DOHH2 (cell line): ENCODE results near the gene RNF150.

Experiments used
- H3F3A ChIP-seq: fragments of 200-600 bp; sonication (generic), shearing (Covaris generic); 2 replicates; pipeline ENCODE4 v1.6.0; 2016; ENCODE audit warnings: antibody characterized with exemption, mild to moderate bottlenecking; ENCODE audit not compliant: control insufficient read depth, insufficient read depth
- H3K27ac ChIP-seq: fragments of 200-600 bp; sonication (generic); 2 replicates; pipeline ENCODE4 v1.5.1; 2014; ENCODE audit warnings: low read depth, mild to moderate bottlenecking, low read length, moderate library complexity
- H3K27me3 ChIP-seq: fragments of 200-600 bp; sonication (generic); 2 replicates; pipeline ENCODE4 v1.6.1; 2014; ENCODE audit warnings: mild to moderate bottlenecking, low read length, mixed read lengths; ENCODE audit not compliant: control insufficient read depth
- H3K36me3 ChIP-seq: fragments of 200-600 bp; sonication (generic); 2 replicates; pipeline ENCODE4 v1.6.1; 2014; ENCODE audit warnings: mild to moderate bottlenecking, low read length, moderate library complexity, mixed read lengths; ENCODE audit not compliant: control insufficient read depth
- H3K4me1 ChIP-seq: fragments of 200-600 bp; sonication (generic); 2 replicates; pipeline ENCODE4 v1.6.1; 2014; ENCODE audit warnings: mild to moderate bottlenecking, low read length, mixed read lengths; ENCODE audit not compliant: control insufficient read depth
- H3K4me2 ChIP-seq: fragments of 200-600 bp; sonication (generic); 2 replicates; pipeline ENCODE4 v1.6.0; 2014; ENCODE audit warnings: mild to moderate bottlenecking, low read length, moderate library complexity
- H3K4me3 ChIP-seq: fragments of 200-600 bp; sonication (generic); 2 replicates; pipeline ENCODE4 v1.5.1; 2014; ENCODE audit warnings: mild to moderate bottlenecking, low read length, mixed read lengths
- H3K79me2 ChIP-seq: fragments of 200-600 bp; sonication (generic); 2 replicates; pipeline ENCODE4 v1.6.1; 2014; ENCODE audit warnings: mild to moderate bottlenecking, low read length, mixed read lengths; ENCODE audit not compliant: control insufficient read depth
- H3K9me2 ChIP-seq: fragments of 200-600 bp; sonication (generic); replicated peaks from 2 replicates; pipeline ENCODE4 v1.6.1; 2014; ENCODE audit warnings: mild to moderate bottlenecking, low read length, mixed read lengths; ENCODE audit not compliant: control insufficient read depth
- H3K9me3 ChIP-seq: fragments of 200-600 bp; sonication (generic); 2 replicates; pipeline ENCODE4 v1.6.1; 2014; ENCODE audit warnings: antibody characterized with exemption, low read length, mixed read lengths; ENCODE audit not compliant: control insufficient read depth, insufficient read depth
- H4K20me1 ChIP-seq: fragments of 200-600 bp; sonication (generic); 2 replicates; pipeline ENCODE4 v1.6.0; 2014; ENCODE audit warnings: low read depth, mild to moderate bottlenecking, antibody characterized with exemption, low read length, moderate library complexity; ENCODE audit not compliant: control insufficient read depth, insufficient read depth
- CTCF ChIP-seq: fragments of 200-600 bp; sonication (generic); IDR thresholded peaks from one replicate; pipeline ENCODE4 v1.5.1; 2014; ENCODE audit warnings: antibody characterized with exemption, mild to moderate bottlenecking, low read depth, low read length; ENCODE audit not compliant: poor library complexity, severe bottlenecking
- EZH2phosphoT487 ChIP-seq: fragments of 200-600 bp; sonication (generic); IDR thresholded peaks from 2 replicates; pipeline ENCODE4 v1.6.1; 2017; ENCODE audit warnings: borderline replicate concordance, mild to moderate bottlenecking, antibody characterized with exemption, low read length, moderate library complexity, mixed read lengths

The RNF150 gene

GRCh38 chr4:140944199-140944515 is 189.1 kb downstream of the RNF150 start:
- Histone ChIP-seq H3K4me2 (no peak overlapping the region), H3K4me3 (no peak overlapping the region), H3K9me2 (no peaks in the 10 kb centered on the region), H3K79me2 (no peaks in the 10 kb centered on the region), H3K4me1 (no peaks in the 10 kb centered on the region), H3K36me3 (no peaks in the 10 kb centered on the region), H3K27me3 (no peaks in the 10 kb centered on the region), H3K27ac (no peak overlapping the region), H3K9me3 (no peaks in the 10 kb centered on the region), H3F3A (no peaks in the 10 kb centered on the region), H4K20me1 (no peaks in the 10 kb centered on the region)
- no peak for TF ChIP-seq EZH2phosphoT487
- TF ChIP-seq CTCF, result no peak

GRCh38 chr4:140943486-140944198 is 189.6 kb downstream of the RNF150 start:
- Histone ChIP-seq H3K9me3 (no peaks in the 10 kb centered on the region), H3K27me3 (no peaks in the 10 kb centered on the region), H3F3A (no peaks in the 10 kb centered on the region), H3K4me2 (no peak overlapping the region), H3K9me2 (no peaks in the 10 kb centered on the region), H3K79me2 (no peaks in the 10 kb centered on the region), H3K4me1 (no peaks in the 10 kb centered on the region), H3K36me3 (no peaks in the 10 kb centered on the region), H3K27ac (no peak overlapping the region), H4K20me1 (no peaks in the 10 kb centered on the region), H3K4me3 (no peak overlapping the region)
- TF ChIP-seq CTCF (no peak), EZH2phosphoT487 (no peak)

DNA sequence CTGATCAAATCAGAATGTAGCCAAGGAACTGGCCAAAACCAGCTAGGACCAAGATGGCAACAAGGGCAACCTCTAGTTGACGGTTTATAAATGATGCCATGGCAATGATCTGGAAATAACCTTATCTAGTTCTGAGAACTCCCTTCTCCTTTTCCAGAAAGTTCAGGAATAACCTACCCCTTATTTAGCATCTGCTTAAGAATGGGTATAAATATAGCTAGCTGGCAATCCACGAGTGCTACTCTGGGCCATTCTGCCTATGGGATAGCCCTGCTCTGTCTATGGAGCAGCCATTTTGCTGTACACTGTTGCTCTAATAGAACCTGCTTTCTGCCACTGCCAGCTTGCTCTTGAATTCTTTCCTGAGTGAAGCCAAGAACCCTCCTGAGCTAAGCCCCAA is 192.7 kb downstream of the RNF150 start:
- no peak for TF ChIP-seq EZH2phosphoT487
- TF ChIP-seq CTCF, result no peak

DNA sequence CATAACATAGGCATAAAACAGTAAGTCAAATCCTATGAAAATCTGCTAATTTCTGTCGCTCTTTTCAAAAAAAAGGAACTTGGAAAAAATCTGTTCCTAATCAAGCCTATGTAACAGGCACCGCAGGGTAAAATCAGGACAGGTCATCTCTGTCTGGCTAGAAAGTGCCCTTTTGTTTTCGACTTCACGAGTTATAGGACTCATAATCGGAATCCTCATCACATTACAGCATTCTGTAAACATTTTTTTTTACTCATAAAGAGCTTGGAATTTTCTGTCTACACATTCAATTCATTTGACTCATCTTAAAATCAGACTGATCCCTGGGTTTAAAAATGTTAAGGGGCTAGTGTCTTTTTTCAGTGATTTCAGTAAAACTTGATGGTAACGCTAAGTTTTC is 195.4 kb downstream of the RNF150 start:
- no peaks in the 10 kb centered on the region for H3K79me2 ChIP-seq
- no peak overlapping the region for H3K4me2 ChIP-seq
- no peaks in the 10 kb centered on the region for H3K9me3 ChIP-seq
- no peak for TF ChIP-seq CTCF
- no peak for TF ChIP-seq EZH2phosphoT487
- H3K36me3 ChIP-seq, result no peaks in the 10 kb centered on the region
- no peak overlapping the region for H3K27ac ChIP-seq
- H3K4me1 ChIP-seq, result no peaks in the 10 kb centered on the region
- H4K20me1 ChIP-seq, result no peaks in the 10 kb centered on the region
- no peaks in the 10 kb centered on the region for H3K9me2 ChIP-seq
- H3K4me3 ChIP-seq, result no peak overlapping the region
- no peaks in the 10 kb centered on the region for H3F3A ChIP-seq
- H3K27me3 ChIP-seq, result no peaks in the 10 kb centered on the region

More for the DNA sequence above, 192.7 kb downstream of the RNF150 start:
- H3K27ac ChIP-seq, result no peak overlapping the region
- no peaks in the 10 kb centered on the region for H3K79me2 ChIP-seq
- H3K9me3 ChIP-seq, result no peaks in the 10 kb centered on the region
- no peaks in the 10 kb centered on the region for H3K27me3 ChIP-seq
- no peaks in the 10 kb centered on the region for H3K9me2 ChIP-seq
- no peaks in the 10 kb centered on the region for H3F3A ChIP-seq
- no peaks in the 10 kb centered on the region for H4K20me1 ChIP-seq
- no peaks in the 10 kb centered on the region for H3K36me3 ChIP-seq
- H3K4me3 ChIP-seq, result no peak overlapping the region
- H3K4me1 ChIP-seq, result no peaks in the 10 kb centered on the region
- H3K4me2 ChIP-seq, result no peak overlapping the region
